Stomach smooth muscle (tissue), 2 donors: ENCODE measurements around the gene MVD.

Experiments
- H3K27ac ChIP-seq: one replicate; pipeline ENCODE4 v1.7.0; 2013; ENCODE audit warnings: mild to moderate bottlenecking, low read length, inconsistent platforms
- H3K27me3 ChIP-seq, 2 donors: one replicate each; pipeline ENCODE4 v1.7.0; 2013; ENCODE audit warnings: low read length in 2 of 2; ENCODE audit not compliant: insufficient read depth in 2 of 2, control insufficient read depth in 1 of 2
- H3K36me3 ChIP-seq, 2 donors: one replicate each; pipeline ENCODE4 v1.7.0; 2013; ENCODE audit warnings: low read length in 2 of 2; ENCODE audit not compliant: control insufficient read depth in 2 of 2, insufficient read depth in 2 of 2
- H3K4me1 ChIP-seq: one replicate; pipeline ENCODE4 v1.7.0; 2013; ENCODE audit warnings: low read length; ENCODE audit not compliant: control insufficient read depth, insufficient read depth
- H3K4me3 ChIP-seq, 2 donors: one replicate each; pipeline ENCODE4 v1.7.0; 2013; ENCODE audit warnings: low read length in 2 of 2
- H3K9ac ChIP-seq, 2 donors: one replicate each; pipeline ENCODE4 v1.7.0; 2013; ENCODE audit warnings: low read length in 2 of 2, mild to moderate bottlenecking in 1 of 2
- H3K9me3 ChIP-seq, 2 donors: one replicate each; pipeline ENCODE4 v1.7.0; 2013; ENCODE audit warnings: low read length in 2 of 2; ENCODE audit not compliant: control insufficient read depth in 2 of 2
- donor health status: healthy.
- donor health status: Pancreatic carcinoma.

Gene MVD

GRCh38 chr16:88688013-88688778, 25.3 kb upstream of the MVD start:
- H3K36me3 ChIP-seq, result no peaks in the 10 kb centered on the region
- H3K4me3 ChIP-seq, result no peak overlapping the region
- no peak overlapping the region for H3K9ac ChIP-seq
- H3K9me3 ChIP-seq, result no peaks in the 10 kb centered on the region
- H3K27ac ChIP-seq, result no peak overlapping the region
- peaks cover 15% of the 10 kb centered on the region for H3K4me1 ChIP-seq
- peaks cover 54 to 62% of the 10 kb centered on the region in 2 donors for H3K27me3 ChIP-seq

- no peak overlapping the region for H3K4me3 ChIP-seq
- H3K4me1 ChIP-seq, result peaks cover 15% of the 10 kb centered on the region
- H3K27me3 ChIP-seq, result peaks cover 54 to 62% of the 10 kb centered on the region in 2 donors
- H3K27ac ChIP-seq, result no peak overlapping the region
- no peaks in the 10 kb centered on the region for H3K9me3 ChIP-seq
- no peak overlapping the region for H3K9ac ChIP-seq
- no peaks in the 10 kb centered on the region for H3K36me3 ChIP-seq
Measured at GRCh38 chr16:88687676-88688012, 24.8 kb upstream of the MVD start.

DNA sequence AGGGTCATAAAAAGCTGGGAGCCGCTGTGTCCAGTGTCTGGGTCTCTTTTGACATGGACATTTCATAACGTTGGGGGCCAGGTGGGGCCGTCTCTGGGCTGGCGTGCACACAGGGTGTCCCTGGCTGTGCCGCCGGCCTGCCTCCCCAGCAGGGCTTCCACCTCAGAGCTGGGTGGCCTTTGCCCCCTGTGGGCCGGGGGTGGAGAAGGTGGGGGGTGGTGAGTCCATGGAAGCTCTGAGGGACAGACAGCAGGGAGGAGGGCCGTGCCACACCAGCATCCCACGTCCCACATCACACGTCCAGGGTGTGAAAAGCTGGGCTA, 24.3 kb upstream of the MVD start:
- no peak overlapping the region for H3K27ac ChIP-seq
- H3K4me3 ChIP-seq, result no peak overlapping the region
- peaks cover 15% of the 10 kb centered on the region for H3K4me1 ChIP-seq
- H3K9me3 ChIP-seq, result no peaks in the 10 kb centered on the region
- H3K9ac ChIP-seq, result no peak overlapping the region
- H3K27me3 ChIP-seq, result peaks cover 54 to 65% of the 10 kb centered on the region in 2 donors
- H3K36me3 ChIP-seq, result no peaks in the 10 kb centered on the region

DNA sequence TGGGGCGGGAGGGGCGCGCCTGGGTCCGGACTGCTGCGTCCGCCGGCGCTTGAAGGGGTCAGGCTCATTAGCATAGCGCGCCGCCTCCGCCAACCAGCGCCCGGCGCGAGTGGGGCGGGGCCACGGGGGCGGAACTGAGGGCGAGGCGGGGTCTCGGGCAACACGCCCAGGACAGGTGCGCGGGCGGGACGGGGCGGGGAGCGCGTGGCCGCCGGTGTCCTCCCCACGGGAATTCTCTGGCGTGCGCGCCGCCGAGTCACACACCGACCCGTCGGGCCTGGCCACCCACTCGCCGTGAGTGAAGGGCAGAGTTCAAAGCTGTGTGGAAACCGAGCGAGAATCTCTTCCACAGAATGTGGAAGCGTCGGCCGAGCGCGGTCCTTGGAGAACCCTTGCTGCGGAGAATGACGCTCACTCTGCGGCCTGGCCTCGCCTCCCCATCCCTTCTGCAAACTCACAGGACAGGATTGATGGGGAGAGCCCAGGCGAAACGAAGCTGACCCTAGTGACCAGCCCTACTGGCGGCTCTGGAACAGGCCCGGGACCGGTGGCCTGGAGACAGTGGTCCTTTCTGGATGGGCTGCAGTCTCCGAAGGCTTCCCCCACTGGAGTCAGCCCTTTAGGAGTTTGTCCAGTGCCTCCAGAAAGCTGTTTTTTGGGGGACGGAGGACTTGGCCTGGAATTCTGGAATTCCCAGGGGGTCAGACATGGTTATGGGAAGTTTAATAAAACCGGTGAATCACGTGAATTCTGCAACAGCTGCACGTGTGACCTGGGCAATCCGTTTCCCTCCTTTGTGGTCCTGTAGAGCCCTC, 23.8 kb upstream of the MVD start, which contains the start of gene SNAI3:
TSS of gene SNAI3 (minus strand) at position 69 of the 815 bp plus-strand sequence. CDS start 101 bp downstream, outside the sequence.
- peak within 1 kb of the TSS; percentile 31 to 54 for H3K4me3 ChIP-seq
- H3K9me3 ChIP-seq, result no peaks in the 10 kb centered on the region
- no peaks in the 10 kb centered on the region for H3K36me3 ChIP-seq
- no peak within 1 kb of the TSS for H3K27ac ChIP-seq
- H3K4me1 ChIP-seq, result peaks cover 15% of the 10 kb centered on the region
- peak within 1 kb of the TSS in 1 of 2 donors; percentile 22 for H3K9ac ChIP-seq
- H3K27me3 ChIP-seq, result peaks cover 58 to 70% of the 10 kb centered on the region in 2 donors

GRCh38 chr16:88686062-88686438, 23.2 kb upstream of the MVD start:
- H3K9ac ChIP-seq, result peak overlapping the region in 1 of 2 donors; percentile 22
- peak overlapping the region in 1 of 2 donors; percentile 54 for H3K4me3 ChIP-seq
- H3K9me3 ChIP-seq, result no peaks in the 10 kb centered on the region
- no peaks in the 10 kb centered on the region for H3K36me3 ChIP-seq
- H3K4me1 ChIP-seq, result peaks cover 15% of the 10 kb centered on the region
- no peak overlapping the region for H3K27ac ChIP-seq
- peaks cover 58 to 73% of the 10 kb centered on the region in 2 donors for H3K27me3 ChIP-seq

DNA sequence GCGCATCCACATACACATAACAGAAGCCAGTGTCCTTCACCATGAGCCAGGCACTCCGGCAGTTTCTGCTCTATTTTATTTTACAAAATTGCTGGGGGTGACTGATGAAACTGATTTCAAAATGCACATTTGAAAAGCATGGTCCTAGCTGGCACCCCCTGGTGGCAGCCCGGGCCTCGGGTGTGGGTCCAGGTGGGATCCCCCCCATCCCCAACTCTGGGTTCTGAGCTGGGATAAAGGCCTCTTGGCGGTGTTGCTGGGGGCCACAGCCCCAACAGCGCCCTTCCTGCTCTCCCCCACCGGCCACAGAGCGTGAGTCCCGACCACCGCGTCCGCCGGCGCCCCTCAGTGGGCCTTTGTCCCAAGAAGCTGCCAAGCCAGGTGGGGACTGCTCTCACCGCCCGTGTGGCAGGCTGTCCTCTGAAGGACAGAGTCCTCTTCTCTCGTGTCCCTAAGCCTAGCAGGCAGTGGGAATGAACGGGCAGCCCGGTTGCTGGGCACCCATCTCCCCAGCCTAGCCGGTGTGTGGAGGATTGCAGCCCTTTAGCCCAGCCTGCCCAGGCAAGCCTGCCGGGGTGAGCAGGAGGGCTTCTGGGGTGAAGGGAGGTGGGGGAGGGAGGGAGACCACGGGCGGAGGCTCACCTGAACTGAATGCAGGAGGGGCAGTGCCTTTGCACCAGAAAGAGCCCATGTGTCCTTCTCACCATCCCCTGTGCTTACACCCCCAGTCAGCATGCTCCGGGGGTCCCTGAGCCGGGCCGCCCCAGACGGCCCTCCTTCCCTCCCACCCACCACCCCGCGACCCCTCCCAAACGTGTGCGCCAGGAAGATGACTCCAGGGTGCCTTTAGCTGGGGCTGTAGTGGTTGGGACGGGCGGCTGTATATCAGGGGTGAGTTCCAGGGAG, 22.5 kb upstream of the MVD start:
- H3K9ac ChIP-seq, result no peak overlapping the region
- peak overlapping the region in 1 of 2 donors; percentile 54 for H3K4me3 ChIP-seq
- peaks cover 15% of the 10 kb centered on the region for H3K4me1 ChIP-seq
- H3K27me3 ChIP-seq, result peaks cover 52 to 78% of the 10 kb centered on the region in 2 donors
- no peaks in the 10 kb centered on the region for H3K9me3 ChIP-seq
- H3K36me3 ChIP-seq, result no peaks in the 10 kb centered on the region
- H3K27ac ChIP-seq, result no peak overlapping the region

DNA sequence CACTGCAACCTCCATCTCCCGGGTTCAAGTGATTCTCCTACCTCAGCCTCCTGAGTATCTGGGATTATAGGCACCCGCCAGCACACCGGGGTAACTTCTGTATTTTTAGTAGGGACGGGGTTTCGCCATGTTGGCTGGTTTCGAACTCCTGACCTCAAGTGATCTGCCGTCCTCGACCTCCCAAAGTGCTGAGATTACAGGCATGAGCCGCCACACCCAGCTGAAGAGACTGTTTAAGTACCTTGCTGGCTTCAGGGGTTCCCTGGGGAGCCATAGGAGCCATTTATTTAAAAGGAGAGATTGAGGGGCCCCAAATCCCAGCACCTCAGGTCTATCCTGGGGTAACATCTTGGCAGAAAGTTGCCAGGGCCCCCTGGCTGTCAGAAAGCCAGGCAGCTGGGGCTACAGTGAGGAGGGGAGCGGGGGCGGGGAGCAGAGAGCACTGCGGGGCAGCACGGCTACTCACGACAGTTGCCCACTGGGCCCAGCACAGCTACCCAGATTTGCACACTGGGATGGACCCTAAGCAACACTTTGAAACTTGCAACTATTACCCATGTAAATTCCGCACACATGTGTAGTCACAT, 21.8 kb upstream of the MVD start:
- Histone ChIP-seq H3K9me3 (no peaks in the 10 kb centered on the region), H3K4me3 (no peak overlapping the region), H3K27ac (no peak overlapping the region), H3K36me3 (no peaks in the 10 kb centered on the region), H3K27me3 (peaks cover 48 to 74% of the 10 kb centered on the region in 2 donors), H3K4me1 (peaks cover 15% of the 10 kb centered on the region), H3K9ac (no peak overlapping the region)

- Histone ChIP-seq H3K9ac (peak overlapping the region in 1 of 2 donors; percentile 21), H3K27ac (no peak overlapping the region), H3K27me3 (peaks cover 34 to 58% of the 10 kb centered on the region in 2 donors)
Measured at GRCh38 chr16:88681709-88682451, 19.0 kb upstream of the MVD start.

GRCh38 chr16:88681084-88681680, 18.3 kb upstream of the MVD start:
- H3K9me3 ChIP-seq, result no peaks in the 10 kb centered on the region
- no peak overlapping the region for H3K4me3 ChIP-seq
- H3K9ac ChIP-seq, result no peak overlapping the region
- peaks cover 31 to 51% of the 10 kb centered on the region in 2 donors for H3K27me3 ChIP-seq
- H3K36me3 ChIP-seq, result no peaks in the 10 kb centered on the region
- H3K4me1 ChIP-seq, result peaks cover 10% of the 10 kb centered on the region
- no peak overlapping the region for H3K27ac ChIP-seq

More at GRCh38 chr16:88681709-88682451, 19.0 kb upstream of the MVD start:
- no peak overlapping the region for H3K4me3 ChIP-seq
- H3K36me3 ChIP-seq, result no peaks in the 10 kb centered on the region
- H3K4me1 ChIP-seq, result peaks cover 17% of the 10 kb centered on the region
- no peaks in the 10 kb centered on the region for H3K9me3 ChIP-seq
